Measurements from ENCODE around the gene SUN1. TPM values are rescaled to one million over a fixed set of nuclear protein-coding genes. Genes with fewer than 3 reads are reported as not detected.
A peak's percentile ranks its signal among the peaks of the same experiment; 100 is the strongest.
"Not testable (repeated sequence)": the region's sequence is repeated elsewhere in the genome, so short reads cannot be mapped to it uniquely, and the experiment has no call there.

Gene SUN1
- total RNA-seq, 2 donors from 2014 or later: 106 to 109 TPM

- H3K27ac Mint-ChIP-seq, H3K36me3 Mint-ChIP-seq, H3K9me3 Mint-ChIP-seq: not testable (repeated sequence)
- DNase-seq (ENCODE audit: low spot score in 2 of 2) (peak in 1 of 2 donors; percentile 87), ATAC-seq (peak; percentile 84 to 87)
Measured at GRCh38 chr7:908591-909357, 76.5 kb downstream of the SUN1 start.

GRCh38 chr7:909358-910329 is 77.4 kb downstream of the SUN1 start:
- ATAC-seq: peak; percentile 34 to 37
- Mint-ChIP-seq H3K9me3 (no peaks in the 10 kb centered on the region), H3K36me3 (no peaks in the 10 kb centered on the region), H3K27ac (no peak overlapping the region)
- DNase-seq (ENCODE audit: low spot score in 2 of 2): no peak

- no peaks in the 10 kb centered on the region for H3K36me3 Mint-ChIP-seq
- H3K27ac Mint-ChIP-seq: no peak overlapping the region
- ATAC-seq (peak in 1 of 2 donors; percentile 46), DNase-seq (ENCODE audit: low spot score in 2 of 2) (no peak)
- H3K9me3 Mint-ChIP-seq: no peaks in the 10 kb centered on the region
Measured at GRCh38 chr7:910441-910861, 78.2 kb downstream of the SUN1 start.

- no peaks in the 10 kb centered on the region for H3K9me3 Mint-ChIP-seq
- H3K36me3 Mint-ChIP-seq: no peaks in the 10 kb centered on the region
- ATAC-seq (no peak), DNase-seq (ENCODE audit: low spot score in 2 of 2) (no peak)
- H3K27ac Mint-ChIP-seq: no peak overlapping the region
Measured at GRCh38 chr7:910931-911431, 78.7 kb downstream of the SUN1 start.

- Mint-ChIP-seq H3K36me3 (no peaks in the 10 kb centered on the region), H3K27ac (no peak overlapping the region), H3K9me3 (no peaks in the 10 kb centered on the region)
- ATAC-seq (no peak), DNase-seq (ENCODE audit: low spot score in 2 of 2) (no peak)
Measured at GRCh38 chr7:911791-912480, 79.7 kb downstream of the SUN1 start.

- Mint-ChIP-seq H3K36me3 (no peaks in the 10 kb centered on the region), H3K9me3 (no peaks in the 10 kb centered on the region), H3K27ac (no peak overlapping the region)
- ATAC-seq: no peak
- DNase-seq (ENCODE audit: low spot score in 2 of 2): no peak
Measured at GRCh38 chr7:913736-914520, 81.7 kb downstream of the SUN1 start.

GRCh38 chr7:914521-915194 is 82.4 kb downstream of the SUN1 start:
- Mint-ChIP-seq H3K9me3 (no peaks in the 10 kb centered on the region), H3K36me3 (no peaks in the 10 kb centered on the region), H3K27ac (no peak overlapping the region)
- no peak for ATAC-seq
- DNase-seq (ENCODE audit: low spot score in 2 of 2): no peak

- Mint-ChIP-seq H3K36me3 (no peaks in the 10 kb centered on the region), H3K27ac (no peak overlapping the region), H3K9me3 (no peaks in the 10 kb centered on the region)
- DNase-seq (ENCODE audit: low spot score in 2 of 2): no peak
- no peak for ATAC-seq
Measured at GRCh38 chr7:915291-916218, 83.3 kb downstream of the SUN1 start.

GRCh38 chr7:916291-916941 is 84.1 kb downstream of the SUN1 start:
- ATAC-seq (no peak), DNase-seq (ENCODE audit: low spot score in 2 of 2) (no peak)
- Mint-ChIP-seq H3K27ac (no peak overlapping the region), H3K36me3 (no peaks in the 10 kb centered on the region), H3K9me3 (no peaks in the 10 kb centered on the region)

GRCh38 chr7:917255-918117 is 85.2 kb downstream of the SUN1 start:
- DNase-seq (ENCODE audit: low spot score in 2 of 2) (no peak), ATAC-seq (no peak)
- Mint-ChIP-seq H3K9me3 (no peaks in the 10 kb centered on the region), H3K36me3 (no peaks in the 10 kb centered on the region), H3K27ac (peak overlapping the region in 1 of 2 donors; percentile 34)

GRCh38 chr7:918118-918425 is 85.8 kb downstream of the SUN1 start:
- DNase-seq (ENCODE audit: low spot score in 2 of 2): no peak
- no peaks in the 10 kb centered on the region for H3K9me3 Mint-ChIP-seq
- no peak for ATAC-seq

GRCh38 chr7:918441-919113 is 86.3 kb downstream of the SUN1 start:
- Mint-ChIP-seq H3K27ac (no peak overlapping the region), H3K36me3 (no peaks in the 10 kb centered on the region), H3K9me3 (no peaks in the 10 kb centered on the region)
- ATAC-seq (no peak), DNase-seq (ENCODE audit: low spot score in 2 of 2) (peak in 1 of 2 donors; percentile 51)

More at GRCh38 chr7:918118-918425, 85.8 kb downstream of the SUN1 start:
- Mint-ChIP-seq H3K27ac (peak overlapping the region in 1 of 2 donors; percentile 34), H3K36me3 (no peaks in the 10 kb centered on the region)

GRCh38 chr7:919114-919442 is 86.8 kb downstream of the SUN1 start:
- Mint-ChIP-seq H3K36me3 (no peaks in the 10 kb centered on the region), H3K27ac (peak overlapping the region in 1 of 2 donors; percentile 84), H3K9me3 (no peaks in the 10 kb centered on the region)
- ATAC-seq: no peak
- DNase-seq (ENCODE audit: low spot score in 2 of 2): peak in 1 of 2 donors; percentile 49

Measured in activated naive CD4-positive, alpha-beta T cell treated with anti-CD3 and anti-CD28 coated beads, Interleukin-2, amount 50 U/mL, for 72 hours (primary cell).